ENCODE measurements around the gene BLOC1S5. TPM values are rescaled to one million over a fixed set of nuclear protein-coding genes. Genes with fewer than 3 reads are reported as not detected.

BLOC1S5 gene
- polyA plus RNA-seq, 1 of the 3 experiments (the other 2 are of a cell fraction) = 4.4 TPM

DNA sequence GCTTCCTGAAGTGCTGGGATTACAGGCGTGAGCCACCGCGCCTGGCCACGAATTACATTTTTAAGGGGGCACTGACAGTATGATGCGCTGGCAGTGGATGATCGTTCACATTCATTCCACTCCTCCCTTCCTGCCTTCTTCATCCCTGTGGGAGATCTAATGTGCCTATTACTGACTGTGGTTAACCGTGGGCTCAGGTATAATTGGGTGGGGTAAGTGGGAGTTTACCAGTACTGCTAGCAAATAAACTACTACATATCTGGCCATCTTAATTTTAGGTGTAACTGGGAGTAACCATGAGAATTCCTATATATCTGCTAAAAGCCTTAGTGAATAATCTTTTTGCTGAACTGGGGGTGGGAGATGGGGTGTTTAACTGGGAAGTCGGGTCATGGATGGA, 6.5 kb upstream of the BLOC1S5 start:
- WGBS (ENCODE audit: low lambda C conversion rate) = 58% methylated on average over 8 of the region's 8 CpGs
- no peaks in the 10 kb centered on the region for H3K9me2 ChIP-seq
- ChIA-PET POLR2A (no interaction called here), CTCF (interaction anchor here (0.6 to 0.8 kb wide), 2 partner anchors 270 to 389 kb away, joined by 3 read pairs; no protein-coding TSS in a partner anchor)
- no peak for DNase-seq
- no peak overlapping the region for H3K4me2 ChIP-seq
- H3K4me3 ChIP-seq (ENCODE audit: low read depth in 2 of 2, low read length in 1 of 2) = no peak overlapping the region
- TF ChIP-seq EZH2phosphoT487 (IDR thresholded peaks at IDR 0.05; ENCODE audit: borderline replicate concordance, low read depth) (no peak), GABPA (IDR thresholded peaks at IDR 0.05; ENCODE audit: low read depth) (no peak), YY1 (IDR thresholded peaks at IDR 0.05; ENCODE audit: low read depth) (no peak), RFX5 (IDR thresholded peaks at IDR 0.05; ENCODE audit: low read length) (no peak), FOXM1 (IDR thresholded peaks at IDR 0.05; ENCODE audit: low read depth) (no peak), MXI1 (IDR thresholded peaks at IDR 0.05; ENCODE audit: low read depth, low read length) (no peak), JUND (IDR thresholded peaks at IDR 0.05) (no peak), NFIC (IDR thresholded peaks at IDR 0.05; ENCODE audit: borderline replicate concordance) (no peak), IRF3 (IDR thresholded peaks at IDR 0.05; ENCODE audit: low read depth, low read length) (no peak), MEF2A (IDR thresholded peaks at IDR 0.05; ENCODE audit: borderline replicate concordance, low read depth) (no peak), RCOR1 (IDR thresholded peaks at IDR 0.05; ENCODE audit: low read length) (no peak), FOSL2 (IDR thresholded peaks at IDR 0.05; ENCODE audit: borderline replicate concordance, low read depth) (no peak), MAX (IDR thresholded peaks at IDR 0.05; ENCODE audit: low read depth) (no peak), ZBTB33 (IDR thresholded peaks at IDR 0.05; ENCODE audit: borderline replicate concordance, low read depth) (no peak), TCF12 (IDR thresholded peaks at IDR 0.05) (no peak), PBX3 (IDR thresholded peaks at IDR 0.05) (no peak), ELF1 (IDR thresholded peaks at IDR 0.05) (no peak), POLR2AphosphoS5 (IDR thresholded peaks at IDR 0.05; ENCODE audit: low read depth, low read length) (no peak)
- TF ChIP-seq, protein P1, sequence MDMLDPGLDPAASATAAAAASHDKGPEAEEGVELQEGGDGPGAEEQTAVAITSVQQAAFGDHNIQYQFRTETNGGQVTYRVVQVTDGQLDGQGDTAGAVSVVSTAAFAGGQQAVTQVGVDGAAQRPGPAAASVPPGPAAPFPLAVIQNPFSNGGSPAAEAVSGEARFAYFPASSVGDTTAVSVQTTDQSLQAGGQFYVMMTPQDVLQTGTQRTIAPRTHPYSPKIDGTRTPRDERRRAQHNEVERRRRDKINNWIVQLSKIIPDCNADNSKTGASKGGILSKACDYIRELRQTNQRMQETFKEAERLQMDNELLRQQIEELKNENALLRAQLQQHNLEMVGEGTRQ (IDR thresholded peaks at IDR 0.05; ENCODE audit: borderline replicate concordance, low read depth, low read length) = no peak
- TF ChIP-seq, protein P2, sequence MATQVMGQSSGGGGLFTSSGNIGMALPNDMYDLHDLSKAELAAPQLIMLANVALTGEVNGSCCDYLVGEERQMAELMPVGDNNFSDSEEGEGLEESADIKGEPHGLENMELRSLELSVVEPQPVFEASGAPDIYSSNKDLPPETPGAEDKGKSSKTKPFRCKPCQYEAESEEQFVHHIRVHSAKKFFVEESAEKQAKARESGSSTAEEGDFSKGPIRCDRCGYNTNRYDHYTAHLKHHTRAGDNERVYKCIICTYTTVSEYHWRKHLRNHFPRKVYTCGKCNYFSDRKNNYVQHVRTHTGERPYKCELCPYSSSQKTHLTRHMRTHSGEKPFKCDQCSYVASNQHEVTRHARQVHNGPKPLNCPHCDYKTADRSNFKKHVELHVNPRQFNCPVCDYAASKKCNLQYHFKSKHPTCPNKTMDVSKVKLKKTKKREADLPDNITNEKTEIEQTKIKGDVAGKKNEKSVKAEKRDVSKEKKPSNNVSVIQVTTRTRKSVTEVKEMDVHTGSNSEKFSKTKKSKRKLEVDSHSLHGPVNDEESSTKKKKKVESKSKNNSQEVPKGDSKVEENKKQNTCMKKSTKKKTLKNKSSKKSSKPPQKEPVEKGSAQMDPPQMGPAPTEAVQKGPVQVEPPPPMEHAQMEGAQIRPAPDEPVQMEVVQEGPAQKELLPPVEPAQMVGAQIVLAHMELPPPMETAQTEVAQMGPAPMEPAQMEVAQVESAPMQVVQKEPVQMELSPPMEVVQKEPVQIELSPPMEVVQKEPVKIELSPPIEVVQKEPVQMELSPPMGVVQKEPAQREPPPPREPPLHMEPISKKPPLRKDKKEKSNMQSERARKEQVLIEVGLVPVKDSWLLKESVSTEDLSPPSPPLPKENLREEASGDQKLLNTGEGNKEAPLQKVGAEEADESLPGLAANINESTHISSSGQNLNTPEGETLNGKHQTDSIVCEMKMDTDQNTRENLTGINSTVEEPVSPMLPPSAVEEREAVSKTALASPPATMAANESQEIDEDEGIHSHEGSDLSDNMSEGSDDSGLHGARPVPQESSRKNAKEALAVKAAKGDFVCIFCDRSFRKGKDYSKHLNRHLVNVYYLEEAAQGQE (IDR thresholded peaks at IDR 0.05; ENCODE audit: low read depth, low read length) = no peak
- no peaks in the 10 kb centered on the region for H4K20me1 ChIP-seq (ENCODE audit: insufficient read depth)
- no peak overlapping the region for H2AFZ ChIP-seq (ENCODE audit: low read depth)
- no peak overlapping the region for H3K27ac ChIP-seq (ENCODE audit: low read depth in 2 of 2, low read length in 1 of 2)
- no peaks in the 10 kb centered on the region for H3K9me3 ChIP-seq
- no peaks in the 10 kb centered on the region for H3K36me3 ChIP-seq (replicated peaks in 1 of 2; ENCODE audit: control insufficient read depth in 1 of 2, insufficient read depth in 2 of 2, low read length in 1 of 2)
- no peaks in the 10 kb centered on the region for H3K79me2 ChIP-seq (ENCODE audit: insufficient read depth)
- H3F3A ChIP-seq (replicated peaks; ENCODE audit: insufficient read depth) = no peaks in the 10 kb centered on the region
- H3K27me3 ChIP-seq (ENCODE audit: insufficient read depth) = no peaks in the 10 kb centered on the region
- no peak overlapping the region for H3K9ac ChIP-seq
- 0 out of 4 replicates have a peak, but pooled peaks cover 0 to 4% of the 10 kb centered on the region in 2 experiments for H3K4me1 ChIP-seq (ENCODE audit: control insufficient read depth in 1 of 2, insufficient read depth in 2 of 2, low read depth in 1 of 2, low read length in 1 of 2)

Data from SK-N-SH (cell line).